GM12875 (cell line): Measurements from ENCODE around the gene PAXX.

Source experiments
- H3K4me3 ChIP-seq: one replicate; pipeline ENCODE4 v1.5.1; 2011; ENCODE audit warnings: low read depth, low read length, control low read depth
- TF ChIP-seq, protein P1 (sequence below): IDR thresholded peaks from 2 replicates; pipeline ENCODE4 v1.5.1; 2011; ENCODE audit warnings: low read depth, mild to moderate bottlenecking, control low read depth, inconsistent platforms, low read length, moderate library complexity, borderline replicate concordance; ENCODE audit not compliant: insufficient read depth

Gene PAXX

DNA sequence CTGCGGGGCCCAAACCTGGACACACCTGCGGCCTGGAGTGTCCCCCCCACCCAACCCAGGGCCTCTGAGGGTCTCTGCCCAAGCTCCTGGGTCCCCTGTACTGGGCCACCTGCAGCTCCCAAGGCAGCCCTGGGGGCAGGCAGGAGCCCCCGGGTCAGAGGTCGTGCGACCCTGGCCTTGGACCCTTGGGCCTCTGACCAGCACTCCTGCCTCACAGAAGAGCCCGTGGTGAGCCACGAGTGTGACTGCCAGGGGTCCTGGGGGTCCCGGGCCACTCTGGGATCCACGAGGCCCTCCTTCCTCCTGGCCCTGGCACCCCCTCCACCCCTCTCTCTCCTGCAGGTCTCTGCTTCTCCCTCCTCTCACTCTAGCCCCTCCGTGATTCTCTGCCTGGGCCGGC lies 19.9 kb upstream of the PAXX start:
- TF ChIP-seq, protein P1, sequence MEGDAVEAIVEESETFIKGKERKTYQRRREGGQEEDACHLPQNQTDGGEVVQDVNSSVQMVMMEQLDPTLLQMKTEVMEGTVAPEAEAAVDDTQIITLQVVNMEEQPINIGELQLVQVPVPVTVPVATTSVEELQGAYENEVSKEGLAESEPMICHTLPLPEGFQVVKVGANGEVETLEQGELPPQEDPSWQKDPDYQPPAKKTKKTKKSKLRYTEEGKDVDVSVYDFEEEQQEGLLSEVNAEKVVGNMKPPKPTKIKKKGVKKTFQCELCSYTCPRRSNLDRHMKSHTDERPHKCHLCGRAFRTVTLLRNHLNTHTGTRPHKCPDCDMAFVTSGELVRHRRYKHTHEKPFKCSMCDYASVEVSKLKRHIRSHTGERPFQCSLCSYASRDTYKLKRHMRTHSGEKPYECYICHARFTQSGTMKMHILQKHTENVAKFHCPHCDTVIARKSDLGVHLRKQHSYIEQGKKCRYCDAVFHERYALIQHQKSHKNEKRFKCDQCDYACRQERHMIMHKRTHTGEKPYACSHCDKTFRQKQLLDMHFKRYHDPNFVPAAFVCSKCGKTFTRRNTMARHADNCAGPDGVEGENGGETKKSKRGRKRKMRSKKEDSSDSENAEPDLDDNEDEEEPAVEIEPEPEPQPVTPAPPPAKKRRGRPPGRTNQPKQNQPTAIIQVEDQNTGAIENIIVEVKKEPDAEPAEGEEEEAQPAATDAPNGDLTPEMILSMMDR = no peak

DNA sequence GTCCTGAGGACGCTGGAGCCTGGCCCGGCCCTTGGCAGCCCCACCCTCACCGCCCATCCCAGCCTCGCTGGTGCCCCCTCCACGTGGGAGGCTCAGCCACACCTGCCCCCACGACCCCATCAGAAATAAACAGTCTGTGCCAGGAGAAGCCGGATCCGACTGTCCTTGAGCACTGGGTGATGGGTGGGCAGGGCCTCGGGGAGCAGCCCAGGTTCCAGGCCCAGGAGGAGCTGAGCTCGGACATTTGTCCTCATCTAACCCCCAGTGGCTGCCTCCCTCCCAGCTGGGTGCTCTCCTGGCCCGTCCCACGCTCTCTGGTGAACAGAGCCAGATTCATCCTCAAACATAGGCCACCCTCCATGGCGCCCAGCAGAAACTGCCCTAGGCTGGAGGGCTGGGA lies 19.5 kb upstream of the PAXX start:
- no peak overlapping the region for H3K4me3 ChIP-seq
- TF ChIP-seq, protein P1 = no peak

More for the DNA sequence above, 19.9 kb upstream of the PAXX start:
- H3K4me3 ChIP-seq = no peak overlapping the region

DNA sequence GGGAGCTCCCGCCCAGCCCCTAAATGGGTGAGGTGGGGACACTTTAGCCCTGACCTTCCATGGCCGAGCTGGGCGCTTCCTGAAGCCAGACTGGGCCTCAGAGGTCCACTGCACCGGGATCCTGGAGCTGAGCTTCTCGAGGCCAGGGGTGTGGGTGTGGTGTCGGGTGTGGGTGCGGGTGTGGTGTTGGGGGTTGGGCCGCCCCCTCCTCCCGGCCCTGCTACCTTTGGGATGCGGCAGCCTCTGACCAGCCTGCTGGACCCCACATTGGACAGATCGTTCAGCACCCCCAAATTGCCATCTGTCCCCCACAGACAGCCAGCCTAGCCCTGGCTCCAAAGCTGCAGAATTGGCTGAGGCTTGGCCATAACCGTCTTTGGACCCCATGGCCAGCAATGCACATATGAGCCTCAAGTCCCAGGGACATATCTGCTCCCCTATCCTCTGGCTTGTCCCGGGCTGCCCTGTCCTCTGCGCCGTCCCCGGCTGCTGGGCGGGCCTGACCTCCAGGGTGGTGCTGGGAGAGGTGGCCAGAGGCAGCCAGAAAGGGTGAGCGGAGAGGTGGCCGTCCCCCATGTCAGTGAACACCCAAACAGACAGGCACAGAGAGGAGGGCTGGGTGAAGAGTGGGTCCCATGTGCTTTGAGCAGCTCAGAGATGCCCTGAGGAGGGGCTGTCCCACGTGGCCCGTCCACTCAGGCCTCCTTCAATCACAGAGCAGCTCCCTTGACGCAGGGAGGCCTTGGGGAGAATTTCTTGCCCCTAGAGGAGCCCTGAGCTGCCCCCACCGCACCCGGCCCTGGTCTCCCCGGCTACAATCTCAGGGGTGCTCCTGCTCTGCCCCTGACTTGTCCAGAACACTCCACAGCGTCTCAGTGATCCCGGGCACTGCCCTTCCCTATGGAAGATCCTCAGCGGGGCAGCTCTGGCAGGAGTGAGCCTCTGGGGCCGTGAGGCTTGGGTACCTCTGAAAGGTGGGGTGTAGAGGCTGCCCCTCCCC lies 18.3 kb upstream of the PAXX start:
- TF ChIP-seq, protein P1 = no peak
- no peak overlapping the region for H3K4me3 ChIP-seq

DNA sequence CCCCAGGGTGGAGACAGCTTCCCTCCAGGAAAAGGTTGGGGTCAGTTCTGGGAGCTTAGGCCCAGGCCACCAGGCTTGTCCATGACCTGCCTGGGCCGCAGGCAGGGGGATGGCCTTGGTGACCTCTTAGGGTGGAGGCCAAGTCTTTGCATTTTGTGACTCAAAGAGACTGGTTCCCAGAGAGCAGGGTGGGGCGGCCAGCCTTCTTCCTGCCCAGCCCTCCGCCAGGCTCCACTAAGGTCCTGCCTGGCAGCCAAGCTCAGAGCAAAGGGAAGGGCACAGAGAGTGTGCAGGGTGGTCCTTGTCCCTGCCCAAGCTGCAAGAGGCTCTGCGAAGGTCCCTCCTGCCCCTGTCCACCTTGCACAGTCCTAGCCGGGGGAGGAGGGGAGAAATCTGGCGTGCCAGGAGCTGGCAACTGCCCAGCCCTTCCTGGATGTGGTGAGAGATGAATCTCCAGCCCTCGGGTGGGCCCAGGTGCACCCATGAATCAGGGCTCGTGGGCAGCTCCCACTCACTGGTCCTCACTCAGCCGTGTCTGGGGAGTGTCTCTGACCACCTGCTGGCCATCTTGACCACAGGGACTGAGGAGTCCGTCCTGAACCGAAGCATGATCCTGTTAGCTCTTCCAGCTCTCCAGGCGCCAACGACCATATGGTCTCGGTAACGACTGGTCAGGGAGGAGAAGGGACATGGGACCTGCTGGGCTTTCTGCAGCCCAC lies 17.2 kb upstream of the PAXX start:
- no peak overlapping the region for H3K4me3 ChIP-seq
- TF ChIP-seq, protein P1 = no peak

DNA sequence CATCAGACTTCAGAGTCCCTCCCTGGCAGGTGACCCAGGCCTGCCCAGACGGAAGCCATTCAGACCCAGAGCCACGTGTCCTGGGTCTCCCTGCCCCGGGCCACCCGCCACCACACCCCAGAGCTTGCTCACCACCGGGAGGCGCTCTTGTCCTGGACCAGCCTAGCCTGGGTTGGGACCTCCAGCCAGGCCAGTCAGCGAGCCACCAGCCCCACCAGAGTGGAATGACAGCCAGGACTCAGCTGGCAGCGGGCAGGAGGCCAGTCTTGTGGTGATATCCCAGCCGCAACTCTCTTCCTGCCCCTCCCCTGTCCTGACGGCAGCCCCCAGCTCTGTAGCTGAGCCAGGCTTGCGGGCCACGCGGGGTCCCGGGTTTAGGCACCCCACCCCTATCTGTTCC lies 16.6 kb upstream of the PAXX start:
- H3K4me3 ChIP-seq = no peak overlapping the region
- TF ChIP-seq, protein P1 = peak; percentile 39; the same call in 1 of the 2 replicates

DNA sequence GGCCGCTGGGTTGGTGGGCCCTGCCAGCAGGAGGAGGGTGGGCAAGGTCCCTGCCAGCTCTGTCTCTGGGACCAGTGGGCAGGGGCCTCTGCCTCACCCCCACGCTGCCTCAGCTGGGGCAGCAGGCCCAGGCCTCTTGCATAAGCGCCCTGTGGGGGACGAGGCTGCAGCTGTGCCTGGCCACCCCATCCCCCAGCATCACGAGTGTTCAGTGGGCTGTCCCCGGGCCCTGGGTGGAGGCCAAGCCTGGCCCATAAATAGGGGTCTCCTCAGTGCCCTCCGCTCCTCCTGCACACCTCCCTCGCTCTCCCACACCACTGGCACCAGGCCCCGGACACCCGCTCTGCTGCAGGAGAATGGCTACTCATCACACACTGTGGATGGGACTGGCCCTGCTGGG lies 15.0 kb upstream of the PAXX start, which contains the start of gene PTGDS:
TSS of gene PTGDS (plus strand) at position 282 of the 400 bp plus-strand sequence. CDS start at position 357, 75 bp downstream.
- TF ChIP-seq, protein P1 = no peak
- no peak within 1 kb of the TSS for H3K4me3 ChIP-seq
